Panc1 (cell line): ENCODE data around the gene GRIK3. TPM values are rescaled to one million over a fixed set of nuclear protein-coding genes. Genes with fewer than 3 reads are reported as not detected.

Experiments used
- ATAC-seq: fragments of 200-7000 bp; cut with Tn5 transposase; 2 replicates; pipeline ENCODE4 v1.9.1; 2020; ENCODE audit warnings: mild to moderate bottlenecking, moderate library complexity
- BruUV-seq: library from RNA; stranded (reverse); fragments of 400-500 nt; replicated peaks from 2 replicates; lab custom pipeline; 2021; lab: Mats Ljungman, UMichigan
- CTCF ChIA-PET: fragments of 300-600 bp; sonication (Branson Sonifier 250); formaldehyde crosslinking; loops from one replicate; lab custom pipeline; 2022; ENCODE audit warnings: antibody characterized with exemption; lab: Charles Lee
- POLR2A ChIA-PET: fragments of 300-600 bp; sonication (Branson Sonifier 250); formaldehyde crosslinking; loops from one replicate; lab custom pipeline; 2022; ENCODE audit warnings: antibody characterized with exemption; lab: Charles Lee
- DNase-seq: peaks from one replicate; pipeline ENCODE4 v3.0.0-alpha.2; 2010; ENCODE audit warnings: low read depth, low spot score
- H3K27ac ChIP-seq: 2 replicates; pipeline ENCODE4 v1.5.1; 2011; ENCODE audit warnings: mild to moderate bottlenecking, low read length, inconsistent platforms
- H3K27me3 ChIP-seq: fragments of 200-500 bp; sonication (Bioruptor generic); 2 replicates; pipeline ENCODE4 v1.6.0; 2014; ENCODE audit warnings: low read length, inconsistent platforms; ENCODE audit not compliant: control insufficient read depth, insufficient read depth
- H3K36me3 ChIP-seq: fragments of 200-500 bp; sonication (Bioruptor generic); 2 replicates; pipeline ENCODE4 v1.5.1; 2014; ENCODE audit warnings: inconsistent platforms, mild to moderate bottlenecking, low read length, moderate library complexity; ENCODE audit not compliant: control insufficient read depth, insufficient read depth
- H3K4me1 ChIP-seq: 2 replicates; pipeline ENCODE4 v1.5.1; 2011; ENCODE audit warnings: inconsistent platforms, mild to moderate bottlenecking, low read length, moderate library complexity; ENCODE audit not compliant: control insufficient read depth, insufficient read depth
- H3K4me3 ChIP-seq, 2 experiments: 2 replicates each; pipeline ENCODE4 v1.5.1; 2011 to 2012; ENCODE audit warnings: low read depth in 2 of 2, low read length in 2 of 2, mild to moderate bottlenecking in 2 of 2, inconsistent platforms in 1 of 2, moderate library complexity in 1 of 2
- H3K9me3 ChIP-seq: fragments of 200-500 bp; sonication (Bioruptor generic); 2 replicates; pipeline ENCODE4 v1.5.1; 2014; ENCODE audit warnings: low read depth, mild to moderate bottlenecking, inconsistent platforms, low read length, moderate library complexity; ENCODE audit not compliant: control insufficient read depth, insufficient read depth
- CTCF ChIP-seq: fragments of 450-650 bp; IDR thresholded peaks from 2 replicates; pipeline ENCODE4 v1.5.1; 2017; ENCODE audit warnings: mild to moderate bottlenecking
- POLR2AphosphoS5 ChIP-seq: IDR thresholded peaks from 2 replicates; pipeline ENCODE4 v1.6.1; 2012; ENCODE audit warnings: mild to moderate bottlenecking, low read depth, low read length, moderate library complexity
- SIN3A ChIP-seq: IDR thresholded peaks from 2 replicates; pipeline ENCODE4 v1.6.1; 2012; ENCODE audit warnings: low read depth, mild to moderate bottlenecking, low read length, moderate library complexity, borderline replicate concordance; ENCODE audit not compliant: insufficient read depth
- TCF7L2 ChIP-seq: IDR thresholded peaks from 2 replicates; pipeline ENCODE4 v1.6.1; 2011; ENCODE audit warnings: mild to moderate bottlenecking, low read depth, low read length, inconsistent platforms
- in situ Hi-C: cut with HindIII; loops from 2 replicates; pipeline ENCODE4 v1.10.0; 2016; ENCODE audit warnings: low sequenced_read_pairs, low pct_unique_long_range_greater_than_20kb
- intact Hi-C: fragments of 100-400 bp; cut with micrococcal nuclease; formaldehyde crosslinking; loops from one replicate; pipeline ENCODE4 v1.10.0; 2022; ENCODE audit not compliant: unreplicated experiment
- total RNA-seq: library from RNA; stranded (reverse); gene quantifications from one replicate; pipeline ENCODE4 v1.2.1, GENCODE V29; 2021; ENCODE audit not compliant: unreplicated experiment
- TF ChIP-seq, protein P1 (sequence below), 2 experiments: IDR thresholded peaks; 2 replicates each; pipeline ENCODE4 v1.6.1; 2011 to 2012; ENCODE audit warnings: low read depth in 2 of 2, control low read depth in 1 of 2, low read length in 1 of 2, mild to moderate bottlenecking in 1 of 2, moderate library complexity in 1 of 2; ENCODE audit not compliant: insufficient read depth in 1 of 2

GRIK3 gene
- total RNA-seq, 1 experiment from 2014 or later = not detected

GRCh38 chr1:36863061-36863460 is 171.3 kb downstream of the GRIK3 start:
- DNase-seq (no peak), ATAC-seq (no peak)
- Histone ChIP-seq H3K27me3 (peaks cover 11% of the 10 kb centered on the region), H3K4me3 (no peak overlapping the region), H3K4me1 (no peaks in the 10 kb centered on the region), H3K9me3 (no peaks in the 10 kb centered on the region), H3K27ac (no peak overlapping the region), H3K36me3 (no peaks in the 10 kb centered on the region; the same call in 1 of the 2 replicates)
- ChIA-PET POLR2A (no interaction called here), CTCF (no interaction called here)
- in situ Hi-C loops (no loop called here), intact Hi-C loops (no loop called here)
- TF ChIP-seq POLR2AphosphoS5 = no peak
- no peak for TF ChIP-seq SIN3A
- TF ChIP-seq, protein P1, sequence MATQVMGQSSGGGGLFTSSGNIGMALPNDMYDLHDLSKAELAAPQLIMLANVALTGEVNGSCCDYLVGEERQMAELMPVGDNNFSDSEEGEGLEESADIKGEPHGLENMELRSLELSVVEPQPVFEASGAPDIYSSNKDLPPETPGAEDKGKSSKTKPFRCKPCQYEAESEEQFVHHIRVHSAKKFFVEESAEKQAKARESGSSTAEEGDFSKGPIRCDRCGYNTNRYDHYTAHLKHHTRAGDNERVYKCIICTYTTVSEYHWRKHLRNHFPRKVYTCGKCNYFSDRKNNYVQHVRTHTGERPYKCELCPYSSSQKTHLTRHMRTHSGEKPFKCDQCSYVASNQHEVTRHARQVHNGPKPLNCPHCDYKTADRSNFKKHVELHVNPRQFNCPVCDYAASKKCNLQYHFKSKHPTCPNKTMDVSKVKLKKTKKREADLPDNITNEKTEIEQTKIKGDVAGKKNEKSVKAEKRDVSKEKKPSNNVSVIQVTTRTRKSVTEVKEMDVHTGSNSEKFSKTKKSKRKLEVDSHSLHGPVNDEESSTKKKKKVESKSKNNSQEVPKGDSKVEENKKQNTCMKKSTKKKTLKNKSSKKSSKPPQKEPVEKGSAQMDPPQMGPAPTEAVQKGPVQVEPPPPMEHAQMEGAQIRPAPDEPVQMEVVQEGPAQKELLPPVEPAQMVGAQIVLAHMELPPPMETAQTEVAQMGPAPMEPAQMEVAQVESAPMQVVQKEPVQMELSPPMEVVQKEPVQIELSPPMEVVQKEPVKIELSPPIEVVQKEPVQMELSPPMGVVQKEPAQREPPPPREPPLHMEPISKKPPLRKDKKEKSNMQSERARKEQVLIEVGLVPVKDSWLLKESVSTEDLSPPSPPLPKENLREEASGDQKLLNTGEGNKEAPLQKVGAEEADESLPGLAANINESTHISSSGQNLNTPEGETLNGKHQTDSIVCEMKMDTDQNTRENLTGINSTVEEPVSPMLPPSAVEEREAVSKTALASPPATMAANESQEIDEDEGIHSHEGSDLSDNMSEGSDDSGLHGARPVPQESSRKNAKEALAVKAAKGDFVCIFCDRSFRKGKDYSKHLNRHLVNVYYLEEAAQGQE (IDR thresholded peaks at IDR 0.05; ENCODE audit: insufficient read depth in 1 of 2, low read depth in 2 of 2, low read length in 1 of 2) = no peak
- TF ChIP-seq TCF7L2 = no peak
- TF ChIP-seq CTCF = no peak
- no TSS peak for BruUV-seq

GRCh38 chr1:36861375-36861774 is 172.9 kb downstream of the GRIK3 start:
- ChIA-PET CTCF (no interaction called here), POLR2A (no interaction called here)
- Histone ChIP-seq H3K36me3 (no peaks in the 10 kb centered on the region; the same call in 1 of the 2 replicates), H3K27me3 (peaks cover 11% of the 10 kb centered on the region), H3K4me3 (no peak overlapping the region), H3K9me3 (no peaks in the 10 kb centered on the region), H3K27ac (no peak overlapping the region), H3K4me1 (no peaks in the 10 kb centered on the region)
- no peak for TF ChIP-seq SIN3A
- TF ChIP-seq POLR2AphosphoS5 = no peak
- TF ChIP-seq CTCF = no peak
- BruUV-seq = no TSS peak
- intact Hi-C loops (no loop called here), in situ Hi-C loops (no loop called here)
- DNase-seq = no peak
- ATAC-seq = no peak
